Measurements from ENCODE around the gene AAMP.

DNA sequence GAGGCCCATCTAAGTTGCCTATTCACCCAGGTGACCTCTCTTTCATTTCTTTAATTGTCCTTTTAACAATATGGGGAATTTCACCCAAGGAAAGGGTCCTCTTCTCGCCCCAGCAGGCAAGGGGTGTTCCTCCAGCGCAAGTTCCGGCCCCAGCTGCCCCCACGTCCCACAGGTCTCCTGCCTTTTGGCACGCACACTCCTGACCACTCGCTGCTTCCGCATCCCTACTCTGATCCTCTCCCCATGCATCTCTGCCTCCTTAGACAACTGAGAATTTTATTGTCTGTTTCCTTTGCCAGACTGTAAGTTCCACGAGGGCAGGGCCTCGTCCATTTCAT is 53.6 kb downstream of the AAMP start:
- TF ChIP-seq, protein P1, sequence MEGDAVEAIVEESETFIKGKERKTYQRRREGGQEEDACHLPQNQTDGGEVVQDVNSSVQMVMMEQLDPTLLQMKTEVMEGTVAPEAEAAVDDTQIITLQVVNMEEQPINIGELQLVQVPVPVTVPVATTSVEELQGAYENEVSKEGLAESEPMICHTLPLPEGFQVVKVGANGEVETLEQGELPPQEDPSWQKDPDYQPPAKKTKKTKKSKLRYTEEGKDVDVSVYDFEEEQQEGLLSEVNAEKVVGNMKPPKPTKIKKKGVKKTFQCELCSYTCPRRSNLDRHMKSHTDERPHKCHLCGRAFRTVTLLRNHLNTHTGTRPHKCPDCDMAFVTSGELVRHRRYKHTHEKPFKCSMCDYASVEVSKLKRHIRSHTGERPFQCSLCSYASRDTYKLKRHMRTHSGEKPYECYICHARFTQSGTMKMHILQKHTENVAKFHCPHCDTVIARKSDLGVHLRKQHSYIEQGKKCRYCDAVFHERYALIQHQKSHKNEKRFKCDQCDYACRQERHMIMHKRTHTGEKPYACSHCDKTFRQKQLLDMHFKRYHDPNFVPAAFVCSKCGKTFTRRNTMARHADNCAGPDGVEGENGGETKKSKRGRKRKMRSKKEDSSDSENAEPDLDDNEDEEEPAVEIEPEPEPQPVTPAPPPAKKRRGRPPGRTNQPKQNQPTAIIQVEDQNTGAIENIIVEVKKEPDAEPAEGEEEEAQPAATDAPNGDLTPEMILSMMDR (IDR thresholded peaks at IDR 0.05; ENCODE audit: poor library complexity, severe bottlenecking): no peak
- no peak for TF ChIP-seq EP300 (conservative IDR thresholded peaks at IDR 0.05; ENCODE audit: poor library complexity, severe bottlenecking)
- no peak for TF ChIP-seq POLR2AphosphoS5 (IDR thresholded peaks at IDR 0.05)
